HCEC 1CT (cell line): Measurements from ENCODE around the gene SH3RF3.
A peak's percentile ranks its signal among the peaks of the same experiment; 100 is the strongest.
"Not testable (repeated sequence)": the region's sequence is repeated elsewhere in the genome, so short reads cannot be mapped to it uniquely, and the experiment has no call there.

Experiments used
- DNase-seq: peaks from one replicate; pipeline ENCODE4 v3.0.0-alpha.2; 2017

SH3RF3 gene

GRCh38 chr2:109205447-109205846, 76.4 kb downstream of the SH3RF3 start:
- no peak for DNase-seq

GRCh38 chr2:109206569-109207146, 77.7 kb downstream of the SH3RF3 start:
- DNase-seq = no peak

- no peak for DNase-seq
Measured at GRCh38 chr2:109207176-109207575, 78.2 kb downstream of the SH3RF3 start.

- DNase-seq = peak; percentile 90
Measured at GRCh38 chr2:109208071-109208950, 79.3 kb downstream of the SH3RF3 start.

- DNase-seq = no peak
Measured at GRCh38 chr2:109208951-109209335, 79.9 kb downstream of the SH3RF3 start.

GRCh38 chr2:109209412-109209811, 80.4 kb downstream of the SH3RF3 start:
- DNase-seq = peak; percentile 81

- DNase-seq = no peak
Measured at GRCh38 chr2:109209941-109210340, 80.9 kb downstream of the SH3RF3 start.

- peak; percentile 47 for DNase-seq
Measured at GRCh38 chr2:109210431-109211200, 81.6 kb downstream of the SH3RF3 start.

- no peak for DNase-seq
Measured at GRCh38 chr2:109211315-109211714, 82.3 kb downstream of the SH3RF3 start.

- no peak for DNase-seq
Measured at GRCh38 chr2:109212836-109213563, 84.0 kb downstream of the SH3RF3 start.

- peak; percentile 88 for DNase-seq
Measured at GRCh38 chr2:109213646-109214433, 84.8 kb downstream of the SH3RF3 start.

GRCh38 chr2:109214651-109215371, 85.8 kb downstream of the SH3RF3 start:
- no peak for DNase-seq

- no peak for DNase-seq
Measured at GRCh38 chr2:109215866-109216265, 86.9 kb downstream of the SH3RF3 start.

- DNase-seq = no peak
Measured at GRCh38 chr2:109216332-109216731, 87.3 kb downstream of the SH3RF3 start.

GRCh38 chr2:109217362-109218086, 88.5 kb downstream of the SH3RF3 start:
- DNase-seq = peak; percentile 100

- peak; percentile 52 for DNase-seq
Measured at GRCh38 chr2:109218087-109218791, 89.2 kb downstream of the SH3RF3 start.

GRCh38 chr2:109218792-109219126, 89.8 kb downstream of the SH3RF3 start:
- no peak for DNase-seq

- DNase-seq = no peak
Measured at GRCh38 chr2:109220860-109221259, 91.9 kb downstream of the SH3RF3 start.

- not testable (repeated sequence) for DNase-seq
Measured at GRCh38 chr2:109221316-109221715, 92.3 kb downstream of the SH3RF3 start.

- no peak for DNase-seq
Measured at GRCh38 chr2:109222422-109222821, 93.4 kb downstream of the SH3RF3 start.
